GM21619 (cell line): Measurements from ENCODE around the gene QSER1.
A peak's percentile ranks its signal among the peaks of the same experiment; 100 is the strongest.
"Not testable (repeated sequence)": the region's sequence is repeated elsewhere in the genome, so short reads cannot be mapped to it uniquely, and the experiment has no call there.

Experiments used
- ATAC-seq: cut with Tn5 transposase; IDR thresholded peaks from one replicate; pipeline ENCODE4 v1.9.1; 2021; ENCODE audit not compliant: unreplicated experiment

QSER1 gene

DNA sequence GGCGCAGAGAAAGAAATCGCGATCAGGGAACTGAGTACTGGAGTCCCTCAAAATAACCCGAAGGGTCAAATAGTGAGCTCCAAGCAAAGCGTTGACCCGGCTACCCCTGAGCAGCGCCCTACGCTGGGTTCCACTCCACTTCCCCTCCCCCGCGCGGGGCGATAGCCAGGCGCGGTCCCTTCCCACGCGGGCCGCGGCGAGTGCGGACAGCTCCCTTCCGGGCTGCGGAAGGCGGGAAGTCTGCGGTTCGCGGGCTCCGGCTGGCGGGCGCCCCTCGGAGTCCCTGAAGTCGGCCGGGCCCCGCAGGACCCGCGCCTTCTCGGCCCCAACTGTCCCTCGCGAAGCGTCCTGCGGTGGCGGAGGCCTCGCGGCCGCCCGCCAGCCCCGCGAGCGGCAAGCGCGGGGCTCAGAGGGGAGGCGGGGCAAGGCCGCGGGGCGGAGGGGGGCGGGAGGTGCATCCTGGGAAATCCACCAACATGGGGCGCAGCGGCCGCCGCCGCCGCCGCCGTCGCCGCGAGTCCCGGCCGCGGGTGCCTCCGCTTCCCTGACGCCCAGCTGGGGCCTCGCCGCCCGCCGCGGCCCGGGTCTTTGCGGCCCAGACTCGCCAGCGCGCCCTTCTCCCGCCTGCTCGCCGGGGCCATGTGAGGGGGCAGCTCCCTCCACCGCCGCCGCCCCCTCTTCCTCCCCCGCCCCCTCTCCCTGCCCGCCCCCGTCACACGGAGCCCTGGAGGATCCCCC lies at the start of gene QSER1:
TSS of gene QSER1 (plus strand) at position 457 of the 738 bp plus-strand sequence. CDS start 315 bp downstream, outside the sequence.
- ATAC-seq: peak; percentile 60

DNA sequence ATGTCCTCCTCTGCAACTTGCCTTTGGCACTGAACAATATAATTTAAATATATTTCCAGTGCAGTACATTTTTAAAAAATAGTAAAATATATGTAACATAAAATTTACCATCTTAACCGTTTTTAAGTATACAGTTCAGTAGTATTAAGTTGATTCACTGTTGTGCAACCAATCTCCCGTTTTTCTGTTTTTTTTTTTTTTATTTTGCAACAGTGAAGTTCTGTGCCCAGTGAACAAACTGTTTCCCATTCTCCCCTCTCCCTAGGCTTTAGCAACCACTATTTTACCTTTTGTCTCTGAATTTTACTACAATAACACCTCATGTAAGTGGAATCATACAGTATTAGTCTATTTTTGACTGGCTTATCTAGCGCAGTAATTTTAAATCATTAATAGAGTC lies 49.1 kb upstream of the QSER1 start:
- no peak for ATAC-seq

GRCh38 chr11:32847511-32847910 lies 45.1 kb upstream of the QSER1 start:
- no peak for ATAC-seq

DNA sequence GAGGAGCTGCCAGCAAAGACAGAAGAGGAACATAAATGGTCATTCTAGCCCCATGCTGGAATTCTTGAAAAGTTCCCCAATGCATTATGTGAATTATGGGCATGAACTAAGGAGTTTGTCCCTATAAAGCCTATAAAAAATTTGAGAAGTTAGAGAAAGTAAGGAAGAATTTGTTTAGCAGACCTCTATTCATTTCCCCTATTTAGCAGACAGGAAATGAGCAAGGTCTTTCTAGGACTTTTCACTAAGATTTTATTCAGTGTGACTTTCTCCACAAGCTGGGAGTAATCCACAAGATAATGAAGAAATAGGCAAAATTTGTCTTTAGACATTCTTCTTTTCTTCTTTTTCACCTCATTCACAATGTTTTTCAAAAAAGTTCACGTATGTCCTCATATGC lies 42.9 kb upstream of the QSER1 start:
- ATAC-seq: no peak

- no peak for ATAC-seq
Observed at GRCh38 chr11:32851251-32851650, 41.4 kb upstream of the QSER1 start.

GRCh38 chr11:32852207-32852606 lies 40.4 kb upstream of the QSER1 start:
- ATAC-seq: no peak

- ATAC-seq: no peak
Observed at GRCh38 chr11:32855601-32856000, 37.0 kb upstream of the QSER1 start.

DNA sequence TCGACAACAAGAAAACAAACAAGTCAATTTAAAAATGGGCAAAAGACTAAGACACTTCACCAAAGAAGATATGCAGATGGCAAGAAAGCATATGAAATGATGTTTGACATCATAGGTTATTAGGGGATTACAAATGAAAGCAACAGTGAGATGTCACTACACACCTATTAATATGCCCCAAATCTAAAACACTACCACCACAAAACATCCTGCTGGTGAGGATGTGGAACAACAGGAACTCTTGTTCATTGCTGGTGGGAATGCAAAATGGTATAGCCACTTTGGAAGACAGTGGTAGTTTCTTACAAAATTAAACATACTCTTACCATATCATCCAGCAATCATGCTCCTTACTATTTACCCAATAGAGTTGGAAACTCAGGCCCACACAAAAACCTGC lies 33.9 kb upstream of the QSER1 start:
- ATAC-seq: no peak

GRCh38 chr11:32861850-32862577 lies 30.6 kb upstream of the QSER1 start:
- ATAC-seq: no peak

- no peak for ATAC-seq
Observed at GRCh38 chr11:32864555-32864954, 28.1 kb upstream of the QSER1 start.

DNA sequence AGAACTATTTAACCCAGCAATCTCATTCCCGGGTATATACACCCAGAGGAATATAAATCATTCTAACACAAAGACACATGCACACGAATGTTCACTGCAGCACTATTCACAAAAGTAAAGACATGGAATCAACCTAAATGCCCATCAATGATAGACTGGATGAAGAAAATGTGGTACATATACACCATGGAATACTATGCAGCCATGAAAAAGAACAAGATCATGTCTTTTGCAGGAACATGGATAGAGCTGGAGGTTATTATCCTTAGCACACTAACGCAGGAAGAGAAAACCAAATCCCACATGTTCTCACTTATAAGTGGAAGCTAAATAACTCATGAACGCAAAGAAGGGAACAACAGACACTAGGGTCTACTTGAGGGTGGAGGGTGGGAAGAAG lies 23.9 kb upstream of the QSER1 start:
- not testable (repeated sequence) for ATAC-seq

DNA sequence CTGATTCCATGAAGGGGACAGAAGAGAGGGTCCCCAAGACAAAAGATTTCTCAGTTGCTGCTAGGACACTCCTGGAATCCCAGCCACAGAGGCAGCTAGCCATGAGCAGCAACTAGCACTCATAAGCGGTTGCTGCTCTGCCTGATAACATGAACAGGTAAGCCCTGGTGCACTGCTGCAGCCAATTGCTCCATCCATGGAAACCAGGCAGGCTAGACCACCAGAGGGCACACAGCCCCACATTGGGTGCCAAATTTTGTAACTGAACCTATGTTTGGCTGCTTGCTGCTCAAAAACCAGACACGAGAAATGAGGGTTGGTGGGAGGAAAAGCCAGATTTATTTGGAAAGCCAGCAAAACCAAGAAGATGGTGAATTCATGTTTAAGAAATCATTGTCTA lies 21.9 kb upstream of the QSER1 start:
- no peak for ATAC-seq

DNA sequence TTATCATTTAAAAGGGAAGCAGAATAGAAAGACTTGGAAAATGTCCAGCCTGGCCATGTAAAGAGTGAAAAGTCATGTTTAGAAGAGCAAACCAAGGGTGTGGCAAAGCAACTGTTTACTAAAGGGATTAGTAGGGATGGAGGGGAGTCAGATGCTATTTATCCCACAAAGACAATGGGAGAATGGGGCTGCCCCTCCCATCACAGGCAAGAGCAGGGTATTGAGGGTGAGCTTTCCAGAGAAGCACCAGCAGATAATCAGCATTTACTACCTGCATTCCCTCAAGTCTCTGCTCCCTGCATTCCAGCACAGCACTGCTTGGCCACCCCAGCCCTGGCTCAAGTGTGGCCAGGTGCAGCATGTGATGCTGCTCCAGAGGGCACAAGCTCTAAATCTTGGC lies 18.5 kb upstream of the QSER1 start:
- ATAC-seq: no peak

GRCh38 chr11:32881286-32881685 lies 11.3 kb upstream of the QSER1 start:
- no peak for ATAC-seq

- no peak for ATAC-seq
Observed at GRCh38 chr11:32883421-32883820, 9.2 kb upstream of the QSER1 start.

- ATAC-seq: no peak
Observed at GRCh38 chr11:32884023-32884422, 8.6 kb upstream of the QSER1 start.

DNA sequence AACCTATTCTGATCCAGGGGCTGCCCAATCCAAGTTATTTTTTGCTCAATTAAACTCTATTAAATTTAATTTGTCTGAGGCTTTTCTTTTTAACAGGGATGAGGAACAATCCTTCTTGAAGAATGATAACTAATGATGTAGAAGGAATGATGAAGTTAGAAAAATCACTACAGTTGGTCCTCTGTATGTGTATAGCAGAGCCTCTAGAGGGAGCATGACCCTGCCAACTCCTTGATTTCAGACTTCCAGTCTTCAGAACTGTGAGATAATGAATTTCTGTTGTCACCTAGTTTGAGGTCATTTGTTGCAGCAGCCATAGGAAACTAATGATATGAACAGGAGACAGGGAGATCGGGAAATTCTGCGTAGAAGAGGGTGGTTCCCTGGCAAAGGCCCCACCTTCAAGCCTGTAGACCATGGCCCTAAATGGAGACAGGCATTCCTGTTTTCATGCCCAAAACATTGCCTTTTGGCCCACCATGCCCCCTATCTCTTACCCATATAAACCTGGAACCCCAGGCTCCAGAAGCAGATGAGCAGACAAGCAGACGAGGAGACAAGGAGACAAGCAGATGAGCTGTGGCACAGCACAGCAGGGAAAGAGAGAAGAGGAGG lies 7.7 kb upstream of the QSER1 start:
- ATAC-seq: no peak

- no peak for ATAC-seq
Observed at GRCh38 chr11:32885556-32885955, 7.1 kb upstream of the QSER1 start.

DNA sequence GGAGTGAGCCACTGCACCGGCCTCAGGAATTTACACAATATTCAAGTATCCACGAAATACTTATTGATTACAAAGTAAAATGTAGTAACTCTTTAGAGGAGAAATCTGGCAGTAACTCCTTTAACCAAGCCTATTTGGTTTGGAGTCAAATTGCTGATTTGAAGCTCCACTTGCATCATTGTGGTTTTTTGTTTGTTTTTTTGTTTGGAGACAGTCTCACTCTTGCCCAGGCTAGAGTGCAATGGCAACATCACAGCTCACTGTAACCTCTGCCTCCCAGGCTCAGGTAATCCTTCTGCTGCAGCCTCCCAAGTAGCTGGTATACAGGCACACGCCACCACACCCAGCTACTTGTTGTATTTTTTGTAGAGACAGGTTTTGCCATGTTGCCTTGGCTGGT lies 6.4 kb upstream of the QSER1 start:
- ATAC-seq: no peak

DNA sequence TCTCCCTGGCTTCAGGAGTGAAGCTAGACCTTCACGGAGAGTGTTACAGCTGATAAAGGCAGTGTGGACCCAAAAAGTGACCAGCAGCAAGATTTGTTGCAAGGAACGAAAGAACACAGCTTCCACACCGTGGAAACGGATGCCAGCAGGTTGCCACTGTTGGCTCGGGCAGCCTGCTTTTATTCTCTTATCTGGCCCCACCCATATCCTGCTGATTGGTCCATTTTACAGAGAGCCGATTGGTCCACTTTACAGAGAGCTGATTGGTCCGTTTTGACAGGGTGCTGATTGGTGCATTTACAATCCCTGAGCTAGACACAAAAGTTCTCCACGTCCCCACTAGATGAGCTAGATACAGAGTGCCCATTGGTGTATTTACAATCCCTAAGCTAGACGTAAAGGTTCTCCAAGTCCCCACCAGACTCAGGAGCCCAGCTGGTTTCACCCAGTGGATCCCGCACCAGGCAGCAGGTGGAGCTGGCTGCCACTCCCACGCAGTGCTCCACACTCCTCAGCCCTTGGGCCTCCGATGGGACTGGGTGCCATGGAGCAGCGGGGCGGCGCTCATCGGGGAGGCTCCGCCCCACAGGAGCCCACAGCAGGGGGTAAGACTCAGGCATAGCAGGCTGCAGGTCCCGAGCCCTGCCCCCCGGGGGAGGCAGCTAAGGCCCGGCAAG lies 4.8 kb upstream of the QSER1 start:
- ATAC-seq: not testable (repeated sequence)

GRCh38 chr11:32888384-32888710 lies 4.3 kb upstream of the QSER1 start:
- ATAC-seq: not testable (repeated sequence)

DNA sequence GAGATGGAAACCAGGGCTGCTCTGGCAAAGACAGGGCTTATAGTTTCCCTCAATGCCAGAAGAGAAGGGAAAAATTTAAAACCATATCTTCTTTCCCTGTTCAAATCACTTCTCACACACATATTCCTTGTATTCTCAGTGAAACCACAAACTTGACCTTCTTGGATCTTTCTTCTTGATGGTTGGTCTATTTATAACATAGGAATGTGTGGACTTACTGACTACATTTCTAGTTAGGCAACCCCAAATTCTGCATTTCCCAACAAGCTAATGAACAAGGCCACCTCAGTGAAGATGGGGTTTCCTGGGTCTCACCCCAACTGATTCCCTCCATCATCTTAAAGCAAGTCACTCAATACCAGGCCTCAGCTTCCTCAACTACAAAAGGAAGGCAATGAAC lies 3.8 kb upstream of the QSER1 start:
- no peak for ATAC-seq
